Measurements from ENCODE around the gene APOBEC4. TPM values are rescaled to one million over a fixed set of nuclear protein-coding genes. Genes with fewer than 3 reads are reported as not detected.

APOBEC4 gene
- total RNA-seq, 2 donors from 2014 or later = not detected

DNA sequence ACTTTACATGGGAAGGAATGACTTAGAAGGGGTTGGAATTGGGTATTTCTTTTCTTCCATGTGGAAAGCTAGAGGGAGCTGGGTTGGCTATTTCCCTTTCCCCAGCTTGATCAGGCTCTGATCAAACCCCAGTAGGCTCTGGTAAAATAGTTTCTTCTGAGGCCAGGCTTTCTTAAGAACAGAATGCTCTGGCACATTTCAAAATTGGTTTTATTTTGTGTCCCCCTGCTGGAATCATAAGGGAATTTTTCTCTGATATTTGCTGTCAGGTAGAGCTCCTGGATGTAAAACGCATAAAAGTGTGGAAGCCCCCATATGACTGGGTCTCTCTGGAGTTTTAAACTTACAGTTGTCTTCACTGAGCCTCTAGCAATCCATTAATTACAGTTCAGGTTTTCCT, 17.1 kb upstream of the APOBEC4 start:
- WGBS, 2 experiments (ENCODE audit: insufficient coverage in 1 of 2, insufficient read length in 1 of 2) = 86 to 96% methylated on average over 1 of the region's 1 CpG
- Mint-ChIP-seq H3K4me3 (no peak overlapping the region), H3K27ac (no peak overlapping the region), H3K9me3 (peaks cover 9% of the 10 kb centered on the region), H3K36me3 (ENCODE audit: low read depth) (no peaks in the 10 kb centered on the region), H3K27me3 (ENCODE audit: insufficient read depth) (peaks cover 3% of the 10 kb centered on the region), H3K4me1 (no peaks in the 10 kb centered on the region)
- Histone ChIP-seq H3K9ac (ENCODE audit: extremely low read depth, low read length, poor library complexity, severe bottlenecking) (no peak overlapping the region), H3K27ac (ENCODE audit: low read depth, low read length) (no peak overlapping the region), H3K27me3 (ENCODE audit: control insufficient read depth, insufficient read depth, low read length, poor library complexity, severe bottlenecking) (no peaks in the 10 kb centered on the region), H3K4me1 (ENCODE audit: control insufficient read depth, insufficient read depth, low read length) (no peaks in the 10 kb centered on the region), H3K9me3 (ENCODE audit: control insufficient read depth, low read length) (peaks cover 11% of the 10 kb centered on the region), H3K36me3 (ENCODE audit: control insufficient read depth, insufficient read depth, low read length) (no peaks in the 10 kb centered on the region), H3K4me3 (ENCODE audit: low read length) (no peak overlapping the region)
- no peak for DNase-seq
- TF ChIP-seq, protein P1, sequence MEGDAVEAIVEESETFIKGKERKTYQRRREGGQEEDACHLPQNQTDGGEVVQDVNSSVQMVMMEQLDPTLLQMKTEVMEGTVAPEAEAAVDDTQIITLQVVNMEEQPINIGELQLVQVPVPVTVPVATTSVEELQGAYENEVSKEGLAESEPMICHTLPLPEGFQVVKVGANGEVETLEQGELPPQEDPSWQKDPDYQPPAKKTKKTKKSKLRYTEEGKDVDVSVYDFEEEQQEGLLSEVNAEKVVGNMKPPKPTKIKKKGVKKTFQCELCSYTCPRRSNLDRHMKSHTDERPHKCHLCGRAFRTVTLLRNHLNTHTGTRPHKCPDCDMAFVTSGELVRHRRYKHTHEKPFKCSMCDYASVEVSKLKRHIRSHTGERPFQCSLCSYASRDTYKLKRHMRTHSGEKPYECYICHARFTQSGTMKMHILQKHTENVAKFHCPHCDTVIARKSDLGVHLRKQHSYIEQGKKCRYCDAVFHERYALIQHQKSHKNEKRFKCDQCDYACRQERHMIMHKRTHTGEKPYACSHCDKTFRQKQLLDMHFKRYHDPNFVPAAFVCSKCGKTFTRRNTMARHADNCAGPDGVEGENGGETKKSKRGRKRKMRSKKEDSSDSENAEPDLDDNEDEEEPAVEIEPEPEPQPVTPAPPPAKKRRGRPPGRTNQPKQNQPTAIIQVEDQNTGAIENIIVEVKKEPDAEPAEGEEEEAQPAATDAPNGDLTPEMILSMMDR (conservative IDR thresholded peaks at IDR 0.05) = peak; percentile 36

DNA sequence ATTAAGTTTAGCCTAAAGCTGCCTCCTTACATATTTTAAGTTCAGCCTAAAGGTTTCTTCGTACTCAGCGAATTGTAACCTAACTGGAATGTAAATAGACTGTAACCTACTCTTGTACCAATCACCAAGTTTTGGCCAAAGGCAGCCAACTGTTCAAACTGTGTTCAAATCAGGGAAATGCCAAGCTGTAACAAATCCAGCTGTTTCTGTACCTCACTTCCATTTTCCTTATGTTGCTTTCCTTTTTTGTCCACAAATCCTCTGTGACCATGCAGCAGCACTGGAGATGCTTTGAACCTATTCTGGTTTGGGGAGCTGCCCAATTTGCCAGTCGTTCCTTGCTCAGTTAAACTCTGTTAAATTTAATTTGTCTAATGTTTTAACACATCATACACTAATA, 3.2 kb upstream of the APOBEC4 start:
- peaks cover 9% of the 10 kb centered on the region for H3K27me3 Mint-ChIP-seq (ENCODE audit: insufficient read depth)
- H3K9ac ChIP-seq (ENCODE audit: extremely low read depth, low read length, poor library complexity, severe bottlenecking) = no peak overlapping the region
- no peak overlapping the region for H3K27ac Mint-ChIP-seq
- H3K36me3 ChIP-seq (ENCODE audit: control insufficient read depth, insufficient read depth, low read length) = no peaks in the 10 kb centered on the region
- no peaks in the 10 kb centered on the region for H3K4me1 ChIP-seq (ENCODE audit: control insufficient read depth, insufficient read depth, low read length)
- H3K9me3 Mint-ChIP-seq = no peaks in the 10 kb centered on the region
- H3K27me3 ChIP-seq (ENCODE audit: control insufficient read depth, insufficient read depth, low read length, poor library complexity, severe bottlenecking) = peaks cover 15% of the 10 kb centered on the region
- no peak for DNase-seq
- H3K9me3 ChIP-seq (ENCODE audit: control insufficient read depth, low read length) = no peaks in the 10 kb centered on the region
- H3K4me1 Mint-ChIP-seq = no peaks in the 10 kb centered on the region
- no peak overlapping the region for H3K4me3 Mint-ChIP-seq
- no peak overlapping the region for H3K27ac ChIP-seq (ENCODE audit: low read depth, low read length)
- WGBS, 2 experiments (ENCODE audit: insufficient coverage in 1 of 2, insufficient read length in 1 of 2) = 98 to 100% methylated on average over 2 to 3 of the region's 3 CpGs
- TF ChIP-seq, protein P1 (conservative IDR thresholded peaks at IDR 0.05) = no peak
- H3K4me3 ChIP-seq (ENCODE audit: low read length) = no peak overlapping the region
- H3K36me3 Mint-ChIP-seq (ENCODE audit: low read depth) = no peaks in the 10 kb centered on the region

DNA sequence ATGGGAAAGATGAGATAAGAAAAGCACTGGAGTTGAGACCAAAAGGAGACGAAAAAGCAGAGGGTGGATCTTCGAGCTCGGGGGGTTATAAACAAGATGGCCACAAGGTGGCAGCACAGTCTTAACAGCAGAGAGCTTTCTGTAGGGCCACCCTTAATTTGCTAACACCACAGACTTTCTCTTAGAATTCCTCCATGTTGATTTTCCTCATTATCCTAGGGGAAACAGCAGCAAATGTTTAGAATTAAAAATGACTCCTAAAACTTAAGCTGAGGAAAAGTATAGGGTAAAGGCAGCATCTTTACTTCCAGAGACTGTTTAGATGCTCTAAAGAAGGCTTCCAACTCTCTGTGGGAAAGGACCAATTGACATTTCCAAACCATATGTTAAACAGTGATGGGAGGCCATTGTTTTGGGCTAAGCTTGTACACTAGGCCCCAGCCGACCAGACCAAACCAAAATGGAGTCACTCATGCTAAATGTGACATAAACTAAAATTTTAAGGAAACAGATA, 2.5 kb upstream of the APOBEC4 start:
- Histone ChIP-seq H3K4me1 (ENCODE audit: control insufficient read depth, insufficient read depth, low read length) (no peaks in the 10 kb centered on the region), H3K27ac (ENCODE audit: low read depth, low read length) (no peak overlapping the region), H3K4me3 (ENCODE audit: low read length) (no peak overlapping the region), H3K36me3 (ENCODE audit: control insufficient read depth, insufficient read depth, low read length) (no peaks in the 10 kb centered on the region), H3K9ac (ENCODE audit: extremely low read depth, low read length, poor library complexity, severe bottlenecking) (no peak overlapping the region), H3K27me3 (ENCODE audit: control insufficient read depth, insufficient read depth, low read length, poor library complexity, severe bottlenecking) (peaks cover 15% of the 10 kb centered on the region), H3K9me3 (ENCODE audit: control insufficient read depth, low read length) (no peaks in the 10 kb centered on the region)
- TF ChIP-seq, protein P1 (conservative IDR thresholded peaks at IDR 0.05) = peak; percentile 96
- WGBS, 2 experiments (ENCODE audit: insufficient coverage in 1 of 2, insufficient read length in 1 of 2) = 15 to 19% methylated on average over 3 to 4 of the region's 4 CpGs
- Mint-ChIP-seq H3K36me3 (ENCODE audit: low read depth) (no peaks in the 10 kb centered on the region), H3K27me3 (ENCODE audit: insufficient read depth) (peaks cover 7% of the 10 kb centered on the region), H3K4me3 (no peak overlapping the region), H3K9me3 (no peaks in the 10 kb centered on the region), H3K27ac (peak overlapping the region; percentile 46), H3K4me1 (no peaks in the 10 kb centered on the region)
- peak; percentile 93 for DNase-seq
